ENCODE results near the gene ABCC5.

Gene ABCC5

DNA sequence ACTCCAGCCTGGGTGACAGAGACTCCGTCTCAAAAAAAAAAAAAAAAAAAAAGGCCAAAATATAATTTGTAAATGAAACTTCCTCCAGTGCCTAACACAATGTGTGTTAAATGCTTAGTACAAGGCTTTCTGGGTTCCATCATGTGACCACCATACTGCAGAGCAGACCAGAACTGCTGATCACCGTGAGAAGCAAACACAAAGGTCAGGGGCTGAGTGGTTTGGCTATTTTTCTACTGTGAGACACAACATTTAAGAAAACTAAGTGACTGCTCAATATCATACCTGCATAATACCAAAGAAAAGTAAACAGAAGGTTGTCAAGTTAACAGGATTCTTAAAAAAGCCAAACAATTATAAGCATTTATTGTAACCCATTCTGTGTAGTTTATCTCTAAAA lies 13.2 kb downstream of the ABCC5 start:
- TF ChIP-seq, protein P1, sequence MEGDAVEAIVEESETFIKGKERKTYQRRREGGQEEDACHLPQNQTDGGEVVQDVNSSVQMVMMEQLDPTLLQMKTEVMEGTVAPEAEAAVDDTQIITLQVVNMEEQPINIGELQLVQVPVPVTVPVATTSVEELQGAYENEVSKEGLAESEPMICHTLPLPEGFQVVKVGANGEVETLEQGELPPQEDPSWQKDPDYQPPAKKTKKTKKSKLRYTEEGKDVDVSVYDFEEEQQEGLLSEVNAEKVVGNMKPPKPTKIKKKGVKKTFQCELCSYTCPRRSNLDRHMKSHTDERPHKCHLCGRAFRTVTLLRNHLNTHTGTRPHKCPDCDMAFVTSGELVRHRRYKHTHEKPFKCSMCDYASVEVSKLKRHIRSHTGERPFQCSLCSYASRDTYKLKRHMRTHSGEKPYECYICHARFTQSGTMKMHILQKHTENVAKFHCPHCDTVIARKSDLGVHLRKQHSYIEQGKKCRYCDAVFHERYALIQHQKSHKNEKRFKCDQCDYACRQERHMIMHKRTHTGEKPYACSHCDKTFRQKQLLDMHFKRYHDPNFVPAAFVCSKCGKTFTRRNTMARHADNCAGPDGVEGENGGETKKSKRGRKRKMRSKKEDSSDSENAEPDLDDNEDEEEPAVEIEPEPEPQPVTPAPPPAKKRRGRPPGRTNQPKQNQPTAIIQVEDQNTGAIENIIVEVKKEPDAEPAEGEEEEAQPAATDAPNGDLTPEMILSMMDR (IDR thresholded peaks at IDR 0.05; ENCODE audit: borderline replicate concordance, extremely low read depth, low read length, poor library complexity, severe bottlenecking), result no peak
- no peak for TF ChIP-seq EZH2 (IDR thresholded peaks at IDR 0.05; ENCODE audit: borderline replicate concordance, low read depth, low read length, severe bottlenecking)
- peaks cover 20% of the 10 kb centered on the region for H3K4me1 ChIP-seq (ENCODE audit: insufficient read depth, low read length)
- peaks cover 38% of the 10 kb centered on the region for H3K36me3 ChIP-seq (ENCODE audit: insufficient read depth, low read length)
- no peak overlapping the region for H3K9ac ChIP-seq (ENCODE audit: low read depth, low read length)
- H3K4me3 ChIP-seq (ENCODE audit: low read depth in 1 of 2, low read length in 2 of 2), result no peak overlapping the region
- H3K27me3 ChIP-seq (ENCODE audit: insufficient read depth, low read length, poor library complexity), result no peaks in the 10 kb centered on the region
- ATAC-seq (ENCODE audit: insufficient read depth, low read depth) (no peak), DNase-seq (no peak)
- no peaks in the 10 kb centered on the region for H3K9me3 ChIP-seq (ENCODE audit: insufficient read depth, low read length, severe bottlenecking)
- no peak overlapping the region for H3K27ac ChIP-seq (ENCODE audit: low read length)
- H3K79me2 ChIP-seq (ENCODE audit: insufficient read depth, low read length), result peaks cover 17% of the 10 kb centered on the region
- H3K4me2 ChIP-seq (ENCODE audit: insufficient read depth, low read length), result no peak overlapping the region
- H4K20me1 ChIP-seq (ENCODE audit: insufficient read depth, low read length), result peaks cover 9% of the 10 kb centered on the region; the same call in 1 of the 2 replicates
- H2AFZ ChIP-seq (ENCODE audit: low read depth, low read length), result no peak overlapping the region

DNA sequence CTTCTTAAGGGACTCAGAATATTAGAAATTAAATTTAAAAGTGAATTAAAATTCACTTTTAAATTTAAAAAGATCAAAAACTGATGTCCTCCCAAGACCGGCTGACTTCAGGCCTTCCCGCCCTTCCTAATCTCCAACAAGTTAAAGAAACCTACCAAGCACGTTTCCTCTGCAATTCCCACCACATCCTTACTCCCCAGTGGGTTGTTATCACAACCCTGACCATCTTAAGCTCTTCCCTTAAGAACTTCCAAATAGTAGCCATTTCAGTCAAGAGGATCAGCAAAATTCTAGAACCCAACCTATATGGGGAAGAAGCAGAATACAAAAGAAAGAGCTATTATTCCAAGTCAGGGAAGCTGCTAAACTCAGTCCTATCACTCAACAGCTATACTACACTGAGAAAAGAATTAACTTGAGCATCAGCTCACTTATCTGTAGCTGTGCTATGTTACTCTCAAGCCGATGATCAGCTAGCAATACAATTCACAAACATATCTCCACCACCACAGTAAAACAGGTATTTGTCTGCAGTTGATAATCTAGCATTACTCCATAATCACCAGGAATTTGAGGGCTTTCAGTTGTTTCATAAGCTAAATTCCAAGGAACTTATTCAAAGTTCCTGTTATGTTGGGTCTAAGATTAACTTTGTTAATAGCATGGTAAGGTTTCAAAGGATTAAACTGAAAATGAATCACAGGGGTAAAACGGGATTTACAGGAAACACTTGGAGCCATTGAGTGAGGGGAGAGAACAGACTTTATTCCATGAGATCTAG lies 14.3 kb downstream of the ABCC5 start:
- Histone ChIP-seq H3K9me3 (ENCODE audit: insufficient read depth, low read length, severe bottlenecking) (no peaks in the 10 kb centered on the region), H3K36me3 (ENCODE audit: insufficient read depth, low read length) (peaks cover 32% of the 10 kb centered on the region), H4K20me1 (ENCODE audit: insufficient read depth, low read length) (peaks cover 10% of the 10 kb centered on the region; the same call in 1 of the 2 replicates), H3K4me1 (ENCODE audit: insufficient read depth, low read length) (peaks cover 20% of the 10 kb centered on the region), H3K27me3 (ENCODE audit: insufficient read depth, low read length, poor library complexity) (no peaks in the 10 kb centered on the region), H3K79me2 (ENCODE audit: insufficient read depth, low read length) (peaks cover 19% of the 10 kb centered on the region), H3K27ac (ENCODE audit: low read length) (no peak overlapping the region), H3K4me3 (ENCODE audit: low read depth in 1 of 2, low read length in 2 of 2) (no peak overlapping the region), H3K9ac (ENCODE audit: low read depth, low read length) (no peak overlapping the region), H2AFZ (ENCODE audit: low read depth, low read length) (no peak overlapping the region), H3K4me2 (ENCODE audit: insufficient read depth, low read length) (no peak overlapping the region)
- TF ChIP-seq, protein P1 (IDR thresholded peaks at IDR 0.05; ENCODE audit: borderline replicate concordance, extremely low read depth, low read length, poor library complexity, severe bottlenecking), result no peak
- TF ChIP-seq EZH2 (IDR thresholded peaks at IDR 0.05; ENCODE audit: borderline replicate concordance, low read depth, low read length, severe bottlenecking), result no peak
- ATAC-seq (ENCODE audit: insufficient read depth, low read depth) (no peak), DNase-seq (no peak)

DNA sequence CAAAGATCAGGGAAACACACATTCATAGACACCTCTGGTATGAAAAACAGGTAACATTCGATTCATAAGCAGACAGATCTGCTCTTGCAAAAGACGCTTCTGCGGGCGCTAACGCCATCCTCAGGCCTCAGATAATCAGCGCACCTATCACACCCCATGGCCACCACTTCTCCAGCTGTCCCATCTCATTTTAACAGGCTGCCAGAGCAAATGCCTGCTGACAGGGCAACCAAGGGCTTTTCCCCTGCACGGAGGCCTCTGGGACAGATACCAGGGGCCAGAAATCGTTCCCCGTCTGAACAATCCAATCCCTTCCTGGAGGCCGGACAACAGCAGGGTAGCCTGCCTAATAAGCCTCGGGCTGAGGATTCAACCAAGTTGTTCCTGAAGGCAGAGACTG lies 15.2 kb downstream of the ABCC5 start:
- Histone ChIP-seq H3K4me2 (ENCODE audit: insufficient read depth, low read length) (no peak overlapping the region), H4K20me1 (ENCODE audit: insufficient read depth, low read length) (peaks cover 10% of the 10 kb centered on the region; the same call in 1 of the 2 replicates), H3K36me3 (ENCODE audit: insufficient read depth, low read length) (peaks cover 28% of the 10 kb centered on the region), H3K27ac (ENCODE audit: low read length) (no peak overlapping the region), H3K4me3 (ENCODE audit: low read depth in 1 of 2, low read length in 2 of 2) (no peak overlapping the region), H2AFZ (ENCODE audit: low read depth, low read length) (no peak overlapping the region), H3K27me3 (ENCODE audit: insufficient read depth, low read length, poor library complexity) (no peaks in the 10 kb centered on the region), H3K9me3 (ENCODE audit: insufficient read depth, low read length, severe bottlenecking) (no peaks in the 10 kb centered on the region), H3K79me2 (ENCODE audit: insufficient read depth, low read length) (peaks cover 21% of the 10 kb centered on the region), H3K9ac (ENCODE audit: low read depth, low read length) (no peak overlapping the region), H3K4me1 (ENCODE audit: insufficient read depth, low read length) (peaks cover 20% of the 10 kb centered on the region)
- TF ChIP-seq, protein P1 (IDR thresholded peaks at IDR 0.05; ENCODE audit: borderline replicate concordance, extremely low read depth, low read length, poor library complexity, severe bottlenecking), result no peak
- TF ChIP-seq EZH2 (IDR thresholded peaks at IDR 0.05; ENCODE audit: borderline replicate concordance, low read depth, low read length, severe bottlenecking), result no peak
- no peak for DNase-seq
- no peak for ATAC-seq (ENCODE audit: insufficient read depth, low read depth)

All from DND-41 (cell line).